CD4-positive, alpha-beta T cell (primary cell): ENCODE measurements around the gene KIF3B. TPM values are rescaled to one million over a fixed set of nuclear protein-coding genes. Genes with fewer than 3 reads are reported as not detected.
"Not testable (repeated sequence)": the region's sequence is repeated elsewhere in the genome, so short reads cannot be mapped to it uniquely, and the experiment has no call there.

ENCODE experiments used
- ATAC-seq: fragments of 200-7000 bp; cut with Tn5 transposase; one replicate; pipeline ENCODE4 v1.10.0; 2022; ENCODE audit warnings: mild to moderate bottlenecking; ENCODE audit not compliant: poor library complexity
- CTCF ChIA-PET: fragments of 350-600 bp; sonication (Branson Sonifier 250); formaldehyde crosslinking; loops from one replicate; lab custom pipeline; 2021; ENCODE audit warnings: antibody characterized with exemption, inconsistent platforms; lab: Charles Lee
- POLR2A ChIA-PET: fragments of 350-600 bp; sonication (Branson Sonifier 250); formaldehyde crosslinking; loops from one replicate; lab custom pipeline; 2021; ENCODE audit warnings: antibody characterized with exemption, inconsistent platforms; lab: Charles Lee
- DNase-seq, 14 experiments: peaks; one replicate each; pipeline ENCODE4 v3.0.0-alpha.2; 2013 to 2020; ENCODE audit warnings: mixed read lengths in 2 of 14
- H3K27ac ChIP-seq, 2 donors: one replicate each; pipeline versions ENCODE4 v1.5.1 to v1.7.0; 2013; ENCODE audit warnings: low read length in 2 of 2, low read depth in 1 of 2, mild to moderate bottlenecking in 1 of 2
- H3K27me3 ChIP-seq, 2 experiments: 1 replicate in 1 of 2; 2 replicates in 1 of 2; pipeline versions ENCODE4 v1.6.1 to v1.7.0; 2013; ENCODE audit warnings: low read length in 2 of 2, control low read depth in 1 of 2, mild to moderate bottlenecking in 1 of 2, moderate library complexity in 1 of 2; ENCODE audit not compliant: insufficient read depth in 2 of 2, control insufficient read depth in 1 of 2
- H3K36me3 ChIP-seq: one replicate; pipeline ENCODE4 v1.6.1; 2013; ENCODE audit warnings: low read length, control low read depth; ENCODE audit not compliant: insufficient read depth
- H3K4me1 ChIP-seq: one replicate; pipeline ENCODE4 v1.6.1; 2013; ENCODE audit warnings: low read length, control low read depth; ENCODE audit not compliant: insufficient read depth
- H3K4me3 ChIP-seq: one replicate; pipeline ENCODE4 v1.5.1; 2013; ENCODE audit warnings: mild to moderate bottlenecking, low read length, moderate library complexity
- H3K9me3 ChIP-seq, 2 experiments: 1 replicate in 1 of 2; 2 replicates in 1 of 2; pipeline versions ENCODE4 v1.6.1 to v1.7.0; 2013; ENCODE audit warnings: low read length in 2 of 2, mild to moderate bottlenecking in 2 of 2, control low read depth in 1 of 2, moderate library complexity in 1 of 2; ENCODE audit not compliant: control insufficient read depth in 1 of 2, insufficient read depth in 1 of 2
- H3K27ac Mint-ChIP-seq: one replicate; pipeline ENCODE4 v1.8.0; 2020; ENCODE audit warnings: mixed read lengths
- H3K27me3 Mint-ChIP-seq: one replicate; pipeline ENCODE4 v1.8.0; 2021; ENCODE audit warnings: mixed read lengths
- H3K36me3 Mint-ChIP-seq: one replicate; pipeline ENCODE4 v1.8.0; 2021; ENCODE audit warnings: low read depth, mixed read lengths
- H3K4me1 Mint-ChIP-seq: one replicate; pipeline ENCODE4 v1.8.0; 2021; ENCODE audit warnings: low read depth, mixed read lengths
- H3K4me3 Mint-ChIP-seq: one replicate; pipeline ENCODE4 v1.8.0; 2020; ENCODE audit warnings: mild to moderate bottlenecking, mixed read lengths
- H3K9me3 Mint-ChIP-seq: one replicate; pipeline ENCODE4 v1.8.0; 2020; ENCODE audit warnings: mixed read lengths
- intact Hi-C, 2 experiments: fragments of 100-400 bp; cut with DNase I in 1 of 2; cut with micrococcal nuclease in 1 of 2; formaldehyde crosslinking; loops; one replicate each; pipeline versions ENCODE4 v1.15.1 to v1.9.0; 2023 to 2025; cut with DNase I, micrococcal nuclease
- total RNA-seq, 174 experiments: library from RNA in 2 of 174; stranded (reverse) in 2 of 174; gene quantifications; one replicate each; pipeline ENCODE4 v1.2.3 and lab custom pipeline; 2021 to 2026
- TF ChIP-seq, protein P1 (sequence below): fragments of 200-600 bp; IDR thresholded peaks from one replicate; pipeline ENCODE4 v1.8.0; 2022; ENCODE audit warnings: antibody characterized with exemption, mild to moderate bottlenecking

The KIF3B gene
- total RNA-seq, 2 experiments from 2014 or later: 7.3 TPM

DNA sequence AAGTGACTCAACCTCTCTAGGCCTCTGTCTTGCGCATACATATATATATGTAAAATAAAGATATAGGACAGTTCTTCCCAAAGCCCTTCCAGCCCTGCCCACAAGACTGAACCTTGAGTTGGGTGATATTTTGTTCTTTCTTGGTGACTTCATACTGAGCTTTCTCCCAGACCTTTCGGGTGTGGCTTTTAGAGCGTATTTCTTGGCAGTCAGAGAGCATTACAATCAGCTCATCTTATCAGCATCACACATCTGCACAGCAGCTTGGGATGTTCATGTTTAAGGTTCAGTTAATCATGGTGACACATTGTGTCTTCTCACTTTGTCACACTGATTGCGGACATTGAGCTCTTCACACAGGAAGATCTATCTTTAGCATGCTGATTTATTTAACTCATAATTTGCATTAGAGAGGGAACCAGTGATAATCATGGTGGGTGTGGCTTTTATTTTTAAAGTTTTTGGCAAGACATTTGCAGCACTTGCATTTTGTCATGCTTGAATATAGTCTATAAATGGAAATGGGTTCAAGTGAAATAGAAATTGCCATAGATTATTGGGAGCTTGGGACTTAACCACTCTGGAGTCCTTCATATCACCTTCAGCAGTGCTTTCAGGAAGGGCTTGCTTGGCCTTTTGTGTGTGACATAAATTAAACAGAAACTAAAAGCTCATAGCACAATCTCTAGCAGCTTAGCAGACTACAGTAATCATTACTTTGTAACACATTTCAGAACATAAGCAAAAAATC is 8.3 kb downstream of the KIF3B start:
- ChIA-PET CTCF (interaction anchor here (0.6 to 1.0 kb wide), 3 partner anchors 9 to 106 kb away, joined by 3 read pairs; no protein-coding TSS in a partner anchor), POLR2A (interaction anchor here (0.6 to 2.0 kb wide), 10 partner anchors 8 to 235 kb away, joined by 3 to 5 read pairs (median 3); partner anchors contain the start of gene KIF3B)
- Mint-ChIP-seq H3K27me3 (no peaks in the 10 kb centered on the region), H3K4me3 (peak overlapping the region; percentile 26), H3K4me1 (peaks cover 37% of the 10 kb centered on the region), H3K27ac (peak overlapping the region; percentile 74), H3K36me3 (peaks cover 16% of the 10 kb centered on the region), H3K9me3 (no peaks in the 10 kb centered on the region)
- H3K27me3 ChIP-seq: no peaks in the 10 kb centered on the region
- DNase-seq: peak in 9 of 14 experiments; percentile 2 to 77 (median 12)
- peak overlapping the region; percentile 32 to 57 for H3K27ac ChIP-seq
- intact Hi-C loops: loop anchor here in 1 of 2 experiments (10.0 kb wide), 1 partner anchor 69 kb away; the partner anchor contains the start of gene ASXL1
- peak overlapping the region; percentile 1 for H3K4me3 ChIP-seq
- no peaks in the 10 kb centered on the region for H3K9me3 ChIP-seq
- TF ChIP-seq, protein P1, sequence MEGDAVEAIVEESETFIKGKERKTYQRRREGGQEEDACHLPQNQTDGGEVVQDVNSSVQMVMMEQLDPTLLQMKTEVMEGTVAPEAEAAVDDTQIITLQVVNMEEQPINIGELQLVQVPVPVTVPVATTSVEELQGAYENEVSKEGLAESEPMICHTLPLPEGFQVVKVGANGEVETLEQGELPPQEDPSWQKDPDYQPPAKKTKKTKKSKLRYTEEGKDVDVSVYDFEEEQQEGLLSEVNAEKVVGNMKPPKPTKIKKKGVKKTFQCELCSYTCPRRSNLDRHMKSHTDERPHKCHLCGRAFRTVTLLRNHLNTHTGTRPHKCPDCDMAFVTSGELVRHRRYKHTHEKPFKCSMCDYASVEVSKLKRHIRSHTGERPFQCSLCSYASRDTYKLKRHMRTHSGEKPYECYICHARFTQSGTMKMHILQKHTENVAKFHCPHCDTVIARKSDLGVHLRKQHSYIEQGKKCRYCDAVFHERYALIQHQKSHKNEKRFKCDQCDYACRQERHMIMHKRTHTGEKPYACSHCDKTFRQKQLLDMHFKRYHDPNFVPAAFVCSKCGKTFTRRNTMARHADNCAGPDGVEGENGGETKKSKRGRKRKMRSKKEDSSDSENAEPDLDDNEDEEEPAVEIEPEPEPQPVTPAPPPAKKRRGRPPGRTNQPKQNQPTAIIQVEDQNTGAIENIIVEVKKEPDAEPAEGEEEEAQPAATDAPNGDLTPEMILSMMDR: no peak
- peak; percentile 78 for ATAC-seq
- peaks cover 10% of the 10 kb centered on the region for H3K36me3 ChIP-seq
- peaks cover 25% of the 10 kb centered on the region for H3K4me1 ChIP-seq

- Histone ChIP-seq H3K27me3 (no peaks in the 10 kb centered on the region), H3K4me1 (peaks cover 21% of the 10 kb centered on the region), H3K9me3 (no peaks in the 10 kb centered on the region), H3K36me3 (peaks cover 5% of the 10 kb centered on the region), H3K4me3 (no peak overlapping the region), H3K27ac (no peak overlapping the region)
- ChIA-PET CTCF (no interaction called here), POLR2A (no interaction called here)
- ATAC-seq (no peak), DNase-seq (no peak)
- H3K27ac Mint-ChIP-seq: no peak overlapping the region
- H3K36me3 Mint-ChIP-seq: peaks cover 10% of the 10 kb centered on the region
- H3K27me3 Mint-ChIP-seq: no peaks in the 10 kb centered on the region
- TF ChIP-seq, protein P1: no peak
- H3K9me3 Mint-ChIP-seq: no peaks in the 10 kb centered on the region
- H3K4me3 Mint-ChIP-seq: no peak overlapping the region
- intact Hi-C loops: loop anchor here in 1 of 2 experiments (10.0 kb wide), 1 partner anchor 68 kb away; the partner anchor contains the start of gene ASXL1
- peaks cover 31% of the 10 kb centered on the region for H3K4me1 Mint-ChIP-seq
Observed at GRCh38 chr20:32287231-32287638, 9.8 kb downstream of the KIF3B start.

GRCh38 chr20:32288225-32288849 is 10.9 kb downstream of the KIF3B start:
- no peak overlapping the region for H3K27ac Mint-ChIP-seq
- DNase-seq (no peak), ATAC-seq (no peak)
- H3K36me3 Mint-ChIP-seq: peaks cover 5% of the 10 kb centered on the region
- Histone ChIP-seq H3K27ac (no peak overlapping the region), H3K36me3 (peaks cover 5% of the 10 kb centered on the region), H3K9me3 (no peaks in the 10 kb centered on the region), H3K4me1 (peaks cover 19% of the 10 kb centered on the region), H3K27me3 (no peaks in the 10 kb centered on the region), H3K4me3 (no peak overlapping the region)
- TF ChIP-seq, protein P1: no peak
- ChIA-PET CTCF (no interaction called here), POLR2A (interaction anchor here (0.7 kb wide), 1 partner anchor 218 kb away, joined by 5 read pairs; no protein-coding TSS in a partner anchor)
- H3K9me3 Mint-ChIP-seq: no peaks in the 10 kb centered on the region
- H3K27me3 Mint-ChIP-seq: no peaks in the 10 kb centered on the region
- H3K4me1 Mint-ChIP-seq: peaks cover 35% of the 10 kb centered on the region
- H3K4me3 Mint-ChIP-seq: no peak overlapping the region
- intact Hi-C loops: loop anchor here in 1 of 2 experiments (10.0 kb wide), 1 partner anchor 66 kb away; the partner anchor contains the start of gene ASXL1

GRCh38 chr20:32289299-32289660 is 11.8 kb downstream of the KIF3B start:
- H3K36me3 ChIP-seq, H3K27me3 Mint-ChIP-seq, DNase-seq, H3K36me3 Mint-ChIP-seq, H3K9me3 ChIP-seq, H3K4me3 Mint-ChIP-seq, POLR2A ChIA-PET, H3K27ac ChIP-seq, CTCF ChIA-PET, H3K27ac Mint-ChIP-seq, H3K9me3 Mint-ChIP-seq, ATAC-seq, H3K4me3 ChIP-seq, H3K27me3 ChIP-seq: not testable (repeated sequence)
- intact Hi-C loops: loop anchor here in 1 of 2 experiments (10.0 kb wide), 1 partner anchor 66 kb away; the partner anchor contains the start of gene ASXL1
- H3K4me1 ChIP-seq: peaks cover 15% of the 10 kb centered on the region
- peaks cover 38% of the 10 kb centered on the region for H3K4me1 Mint-ChIP-seq
